ENCODE data around the gene TMEM144.

The TMEM144 gene

GRCh38 chr4:158299459-158300007 is 89.2 kb downstream of the TMEM144 start:
- DNase-seq (ENCODE audit: low spot score), result no peak

GRCh38 chr4:158300012-158300411 is 89.7 kb downstream of the TMEM144 start:
- no peak for DNase-seq (ENCODE audit: low spot score)

GRCh38 chr4:158302076-158302866 is 92.0 kb downstream of the TMEM144 start:
- DNase-seq (ENCODE audit: low spot score), result no peak

- no peak for DNase-seq (ENCODE audit: low spot score)
These were observed 94.4 kb downstream of the TMEM144 start for GRCh38 chr4:158304694-158305093.

All from putamen (tissue), 1 donor.